ENCODE measurements around the gene RECQL.

- TF ChIP-seq ZNF274 (IDR thresholded peaks at IDR 0.05; ENCODE audit: low read depth, low read length), result no peak
- TF ChIP-seq SUZ12 (IDR thresholded peaks at IDR 0.05; ENCODE audit: extremely low read depth, insufficient read depth, insufficient read length), result no peak
Measured at GRCh38 chr12:21499765-21500164, 1.7 kb downstream of the RECQL start.

Data from NT2/D1 (cell line).